Erythroblast (primary cell): ENCODE results near the gene TRAF1.

Source experiments
- GATA1 ChIP-seq: IDR thresholded peaks from 2 replicates; pipeline ENCODE4 v1.6.1; 2011; ENCODE audit warnings: low read depth, mild to moderate bottlenecking, control low read depth, low read length, moderate library complexity
- POLR2A ChIP-seq: IDR thresholded peaks from 2 replicates; pipeline ENCODE4 v1.6.1; 2011; ENCODE audit warnings: mild to moderate bottlenecking, low read length

GRCh38 chr9:120883608-120883996, 43.0 kb downstream of the TRAF1 start:
- no peak for TF ChIP-seq POLR2A
- no peak for TF ChIP-seq GATA1
